HepG2 (cell line): ENCODE results near the gene PSMD1. TPM values are rescaled to one million over a fixed set of nuclear protein-coding genes. Genes with fewer than 3 reads are reported as not detected.

Experiments used
- BRCA1 ChIP-seq: sonication (generic); formaldehyde crosslinking; IDR thresholded peaks from 2 replicates; pipeline ENCODE4 v1.4.0; 2020; ENCODE audit warnings: missing genetic modification reagents
- CBX5 ChIP-seq: sonication (generic); formaldehyde crosslinking; IDR thresholded peaks from 2 replicates; pipeline ENCODE4 v1.4.0; 2020; ENCODE audit warnings: missing genetic modification reagents, borderline replicate concordance
- CENPX ChIP-seq: sonication (generic); formaldehyde crosslinking; IDR thresholded peaks from 2 replicates; pipeline ENCODE4 v1.9.0; 2021; ENCODE audit warnings: mild to moderate bottlenecking, missing genetic modification reagents, moderate library complexity
- ERF ChIP-seq: IDR thresholded peaks from 2 replicates; pipeline ENCODE4 v1.6.1; 2018; ENCODE audit warnings: missing biosample characterization, missing genetic modification reagents
- FIP1L1 ChIP-seq: fragments of 200-400 bp; formaldehyde crosslinking; IDR thresholded peaks from 2 replicates; pipeline ENCODE4 v1.6.1; 2018; ENCODE audit warnings: low read depth, mild to moderate bottlenecking, low read length, moderate library complexity, borderline replicate concordance; ENCODE audit not compliant: insufficient read depth
- FOSL1 ChIP-seq: sonication (generic); formaldehyde crosslinking; IDR thresholded peaks from 2 replicates; pipeline ENCODE4 v1.9.0; 2021; ENCODE audit warnings: missing genetic modification reagents, borderline replicate concordance
- NFYB ChIP-seq: sonication (generic); formaldehyde crosslinking; IDR thresholded peaks from 2 replicates; pipeline ENCODE4 v1.4.0; 2020; ENCODE audit warnings: missing genetic modification reagents
- PATZ1 ChIP-seq: sonication (generic); formaldehyde crosslinking; IDR thresholded peaks from 2 replicates; pipeline ENCODE4 v1.4.0; 2020; ENCODE audit warnings: missing genetic modification reagents
- PBX2 ChIP-seq: IDR thresholded peaks from 2 replicates; pipeline ENCODE4 v1.6.1; 2016; ENCODE audit warnings: control low read depth
- SAP130 ChIP-seq: IDR thresholded peaks from 2 replicates; pipeline ENCODE4 v1.6.1; 2016; ENCODE audit warnings: low read depth
- SIN3A ChIP-seq: IDR thresholded peaks from 2 replicates; pipeline ENCODE4 v1.6.1; 2011; ENCODE audit warnings: low read depth, mild to moderate bottlenecking, control low read depth, low read length, borderline replicate concordance
- THAP9 ChIP-seq: sonication (generic); formaldehyde crosslinking; IDR thresholded peaks from 2 replicates; pipeline ENCODE4; 2020; ENCODE audit warnings: missing genetic modification reagents, mild to moderate bottlenecking, borderline replicate concordance
- ZMAT5 ChIP-seq: sonication (generic); formaldehyde crosslinking; IDR thresholded peaks from 2 replicates; pipeline ENCODE4 v1.5.0; 2020; ENCODE audit warnings: mild to moderate bottlenecking, low read depth, missing genetic modification reagents, borderline replicate concordance
- ZNF207 ChIP-seq: fragments of 450-650 bp; IDR thresholded peaks from 2 replicates; pipeline ENCODE4 v1.6.1; 2016; ENCODE audit warnings: antibody characterized with exemption, borderline replicate concordance
- ZNF367 ChIP-seq: sonication (generic); formaldehyde crosslinking; IDR thresholded peaks from 2 replicates; pipeline ENCODE4 v1.4.0; 2020; ENCODE audit warnings: missing genetic modification reagents, borderline replicate concordance
- ZNF446 ChIP-seq: sonication (generic); formaldehyde crosslinking; IDR thresholded peaks from 2 replicates; pipeline ENCODE4 v1.5.0; 2020; ENCODE audit warnings: mild to moderate bottlenecking, missing genetic modification reagents
- ZNF543 ChIP-seq: sonication (generic); formaldehyde crosslinking; IDR thresholded peaks from 2 replicates; pipeline ENCODE4 v1.4.0; 2020; ENCODE audit warnings: mild to moderate bottlenecking, missing genetic modification reagents
- ZNF710 ChIP-seq: sonication (generic); formaldehyde crosslinking; IDR thresholded peaks from 2 replicates; pipeline ENCODE4 v1.5.0; 2020; ENCODE audit warnings: mild to moderate bottlenecking, missing genetic modification reagents, borderline replicate concordance
- ZSCAN22 ChIP-seq: sonication (generic); formaldehyde crosslinking; IDR thresholded peaks from 2 replicates; pipeline ENCODE4 v1.4.0; 2020; ENCODE audit warnings: mild to moderate bottlenecking, missing genetic modification reagents
- polyA plus RNA-seq, 8 experiments: library from polyadenylated mRNA; depleted of rRNA in 3 of 8; stranded (reverse) in 7 of 8; unstranded in 1 of 8; fragments of >200 nt; fragmentation: Illumina TruSeq in 4 of 8; extraction: Trizol in 4 of 8; gene quantifications; 2 replicates each; pipeline versions ENCODE4 v1.2.1 to v1.2.3, GENCODE V29; 2011 to 2016; ENCODE audit warnings: low read depth in 4 of 8, missing spikeins in 1 of 8, mixed read lengths in 1 of 8; ENCODE audit not compliant: insufficient read depth in 1 of 8
- total RNA-seq, 5 experiments: library from RNA; depleted of rRNA; stranded (reverse); fragments of >200 nt; fragmentation: Illumina TruSeq; extraction: Trizol; gene quantifications; 2 replicates each; pipeline ENCODE4 v1.2.3, GENCODE V29; 2016; ENCODE audit warnings: low read depth in 1 of 5

The PSMD1 gene
- total and polyA plus RNA-seq, 2 of the 13 experiments (the other 11 are each of a cell fraction or from before 2014, with no cell fraction given), result 136 to 191 TPM

GRCh38 chr2:231065966-231066365 lies 9.3 kb downstream of the PSMD1 start (continued):
- TF ChIP-seq ZNF207 (no peak), BRCA1 (CRISPR knock-in tag) (no peak), FOSL1 (CRISPR knock-in tag) (no peak), THAP9 (CRISPR knock-in tag) (no peak), ZNF543 (CRISPR knock-in tag) (no peak), SIN3A (no peak), ZNF710 (CRISPR knock-in tag) (no peak), NFYB (CRISPR knock-in tag) (no peak), FIP1L1 (no peak), PBX2 (CRISPR knock-in tag) (no peak), ZSCAN22 (CRISPR knock-in tag) (no peak), SAP130 (peak; percentile 81), PATZ1 (CRISPR knock-in tag) (peak; percentile 11; the same call in 1 of the 2 replicates), CENPX (CRISPR knock-in tag) (no peak), CBX5 (CRISPR knock-in tag) (no peak), ERF (no peak), ZMAT5 (CRISPR knock-in tag) (no peak), ZNF446 (CRISPR knock-in tag) (no peak), ZNF367 (no peak)
